ENCODE data around the gene YWHAG.

DNA sequence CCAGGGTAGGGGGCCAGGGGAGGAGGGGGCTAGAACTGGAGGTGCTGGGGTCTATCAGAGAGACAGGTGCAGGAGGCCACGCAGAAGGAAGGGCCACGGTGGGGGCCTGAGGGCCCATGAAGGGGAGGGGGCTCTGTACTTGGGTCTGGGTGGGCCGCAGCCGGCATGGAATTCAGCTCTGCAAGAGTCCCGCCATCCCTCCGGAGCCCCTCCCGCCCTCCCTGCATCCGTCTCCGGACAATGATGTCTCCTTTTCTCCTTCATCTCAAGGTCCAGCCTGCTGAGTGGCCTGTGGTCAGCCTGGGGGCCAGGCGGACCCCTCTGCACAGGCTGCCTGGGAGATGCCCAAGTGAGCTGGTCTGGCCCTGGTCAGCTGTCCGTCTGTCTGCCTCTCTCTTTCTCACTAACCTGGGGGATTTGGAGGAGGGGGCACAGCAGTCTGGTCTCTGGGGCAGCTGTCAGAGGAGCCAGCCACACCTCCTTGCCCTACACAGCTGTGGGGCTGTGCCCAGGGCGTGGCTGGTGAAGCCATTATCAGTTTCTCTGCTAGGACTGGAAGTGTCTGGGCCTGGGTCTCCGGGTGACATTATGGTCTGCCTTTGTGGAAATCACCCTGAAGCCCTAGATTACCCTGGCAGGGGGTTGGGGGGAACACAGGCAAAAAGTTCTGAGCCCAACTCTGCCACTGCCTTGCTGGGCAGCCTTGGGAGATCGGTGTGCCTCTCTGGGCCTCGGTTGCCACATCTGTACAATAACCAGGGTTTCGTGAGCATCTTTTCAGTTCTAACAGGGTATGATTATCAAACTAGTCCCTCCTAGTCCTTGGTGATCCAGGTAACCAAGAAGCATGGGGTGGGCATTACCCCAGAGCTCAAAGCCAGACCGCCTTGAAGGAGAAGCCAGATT is 75.3 kb downstream of the YWHAG start:
- TF ChIP-seq, protein P1, sequence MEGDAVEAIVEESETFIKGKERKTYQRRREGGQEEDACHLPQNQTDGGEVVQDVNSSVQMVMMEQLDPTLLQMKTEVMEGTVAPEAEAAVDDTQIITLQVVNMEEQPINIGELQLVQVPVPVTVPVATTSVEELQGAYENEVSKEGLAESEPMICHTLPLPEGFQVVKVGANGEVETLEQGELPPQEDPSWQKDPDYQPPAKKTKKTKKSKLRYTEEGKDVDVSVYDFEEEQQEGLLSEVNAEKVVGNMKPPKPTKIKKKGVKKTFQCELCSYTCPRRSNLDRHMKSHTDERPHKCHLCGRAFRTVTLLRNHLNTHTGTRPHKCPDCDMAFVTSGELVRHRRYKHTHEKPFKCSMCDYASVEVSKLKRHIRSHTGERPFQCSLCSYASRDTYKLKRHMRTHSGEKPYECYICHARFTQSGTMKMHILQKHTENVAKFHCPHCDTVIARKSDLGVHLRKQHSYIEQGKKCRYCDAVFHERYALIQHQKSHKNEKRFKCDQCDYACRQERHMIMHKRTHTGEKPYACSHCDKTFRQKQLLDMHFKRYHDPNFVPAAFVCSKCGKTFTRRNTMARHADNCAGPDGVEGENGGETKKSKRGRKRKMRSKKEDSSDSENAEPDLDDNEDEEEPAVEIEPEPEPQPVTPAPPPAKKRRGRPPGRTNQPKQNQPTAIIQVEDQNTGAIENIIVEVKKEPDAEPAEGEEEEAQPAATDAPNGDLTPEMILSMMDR (IDR thresholded peaks at IDR 0.05): no peak
- TF ChIP-seq POLR2A (IDR thresholded peaks at IDR 0.05): no peak

Measured in Peyer's patch (tissue), 4 donors.